NCI-H524 (cell line): ENCODE measurements around the gene OLA1.
A peak's percentile ranks its signal among the peaks of the same experiment; 100 is the strongest.

Source experiments
- DNase-seq, 2 experiments: peaks; one replicate each; lab custom pipeline; 2025; lab: John Stamatoyannopoulos, UW

OLA1 gene

DNA sequence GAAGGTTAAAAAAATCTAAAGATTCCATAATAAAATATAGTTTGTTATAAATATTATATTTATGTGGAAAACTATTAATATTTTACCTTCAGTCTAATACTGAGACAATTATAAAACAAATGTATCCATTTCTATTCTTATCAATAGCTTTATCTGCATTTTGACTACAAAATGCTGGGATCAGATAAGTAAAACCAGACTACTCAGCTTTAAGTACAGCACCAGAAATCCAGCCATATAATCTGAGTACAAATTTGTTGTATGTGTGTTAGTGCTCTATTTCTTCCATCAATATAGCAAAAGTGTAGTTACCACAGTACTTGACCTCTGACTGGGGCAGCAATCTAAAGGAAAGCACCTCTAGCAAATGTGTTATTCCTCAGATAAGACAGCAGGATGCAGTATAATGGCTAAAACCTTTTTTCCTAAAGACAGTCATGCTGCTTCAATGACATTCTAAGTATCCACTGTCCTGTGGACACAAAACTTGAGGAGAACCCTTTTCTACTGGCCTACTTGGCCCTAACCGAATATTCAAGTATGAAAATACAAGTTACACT lies 68.1 kb downstream of the OLA1 start:
- peak; percentile 2 to 16 for DNase-seq

DNA sequence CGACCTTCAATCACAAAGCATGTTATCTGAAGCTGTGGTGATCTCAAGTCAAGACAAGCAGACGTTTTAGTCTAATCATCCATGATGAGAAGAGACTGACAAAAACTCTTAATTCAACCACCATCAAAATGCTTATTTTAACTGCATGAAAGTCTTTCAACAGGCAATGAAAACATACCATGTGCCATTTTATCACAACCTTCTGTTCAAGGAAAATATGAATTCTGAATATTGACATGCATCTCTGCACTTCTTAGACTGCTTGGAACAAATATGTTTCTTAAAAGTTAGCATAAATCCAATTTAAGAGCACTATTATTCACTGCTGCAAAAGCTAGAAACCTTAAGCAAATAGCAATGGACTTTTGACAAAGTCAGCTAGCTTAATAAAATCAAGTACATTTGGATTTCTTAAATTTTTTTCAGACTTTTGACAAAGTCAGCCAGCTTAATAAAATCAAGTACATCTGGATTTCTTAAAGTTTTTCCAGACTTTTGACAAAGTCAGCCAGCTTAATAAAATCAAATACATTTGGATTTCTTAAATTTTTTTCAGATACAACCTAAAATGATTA lies 70.9 kb downstream of the OLA1 start:
- DNase-seq, result no peak

DNA sequence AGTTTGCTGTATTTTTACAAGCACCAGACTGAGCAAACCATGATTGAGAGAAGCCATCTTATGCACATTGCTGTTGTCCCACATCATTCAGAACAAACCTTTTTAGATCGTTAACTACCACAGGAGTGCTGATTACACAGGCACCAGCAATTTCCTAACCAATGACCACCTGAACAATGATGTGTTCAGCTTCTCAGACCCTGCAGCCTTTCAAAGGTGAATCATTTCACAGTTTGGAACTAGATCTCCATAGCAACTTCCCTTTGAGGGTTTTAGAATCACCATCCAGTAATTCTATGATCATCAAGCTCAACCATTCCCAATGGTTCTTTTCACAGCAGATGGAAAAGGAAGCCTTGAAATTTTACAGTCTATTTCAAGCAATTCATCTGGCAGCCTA lies 71.4 kb downstream of the OLA1 start:
- DNase-seq, result no peak

DNA sequence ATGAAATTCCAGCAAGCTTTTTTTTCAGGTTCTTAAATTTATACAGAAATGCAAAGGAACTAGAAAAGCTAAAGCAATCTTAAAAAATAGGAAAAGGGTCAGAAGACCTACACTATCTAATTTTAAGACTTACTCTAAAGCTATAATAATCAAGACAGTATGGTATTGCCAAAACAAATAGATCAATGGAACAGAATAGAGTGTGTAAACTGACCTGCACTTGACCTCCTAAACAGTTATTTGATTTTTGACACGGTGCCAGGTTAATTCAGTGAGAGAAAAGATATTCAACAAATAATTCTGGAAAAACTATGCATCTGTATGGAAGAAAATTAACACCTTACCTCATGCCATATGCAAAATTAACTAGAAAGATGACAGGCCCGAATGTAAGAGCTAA lies 73.6 kb downstream of the OLA1 start:
- no peak for DNase-seq

DNA sequence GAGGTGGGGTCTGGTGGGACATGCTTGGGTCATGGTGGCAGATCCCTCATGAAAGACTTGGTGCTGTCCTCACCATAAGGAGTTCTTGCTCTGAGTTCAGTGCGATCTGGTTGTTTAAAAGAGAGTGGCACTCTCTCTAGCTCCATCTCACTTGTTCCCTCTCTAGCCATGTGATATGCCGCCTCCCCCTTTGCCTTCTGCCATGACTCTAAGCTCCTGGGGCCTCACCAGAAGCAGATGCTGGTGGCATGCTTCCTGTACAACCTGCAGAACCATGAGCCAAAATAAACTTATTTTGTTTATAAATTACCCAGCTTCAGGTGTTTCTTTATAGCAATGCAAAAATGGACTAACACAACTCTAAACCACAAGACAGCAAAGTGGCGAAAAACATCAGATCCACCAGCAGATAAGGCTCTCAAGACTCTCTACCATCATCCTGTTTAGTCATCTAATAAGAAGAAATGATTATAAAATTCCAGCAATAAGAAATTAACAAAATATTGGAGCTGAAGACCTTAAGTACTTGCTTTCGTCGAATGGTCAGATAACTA lies 75.5 kb downstream of the OLA1 start:
- DNase-seq, result no peak

DNA sequence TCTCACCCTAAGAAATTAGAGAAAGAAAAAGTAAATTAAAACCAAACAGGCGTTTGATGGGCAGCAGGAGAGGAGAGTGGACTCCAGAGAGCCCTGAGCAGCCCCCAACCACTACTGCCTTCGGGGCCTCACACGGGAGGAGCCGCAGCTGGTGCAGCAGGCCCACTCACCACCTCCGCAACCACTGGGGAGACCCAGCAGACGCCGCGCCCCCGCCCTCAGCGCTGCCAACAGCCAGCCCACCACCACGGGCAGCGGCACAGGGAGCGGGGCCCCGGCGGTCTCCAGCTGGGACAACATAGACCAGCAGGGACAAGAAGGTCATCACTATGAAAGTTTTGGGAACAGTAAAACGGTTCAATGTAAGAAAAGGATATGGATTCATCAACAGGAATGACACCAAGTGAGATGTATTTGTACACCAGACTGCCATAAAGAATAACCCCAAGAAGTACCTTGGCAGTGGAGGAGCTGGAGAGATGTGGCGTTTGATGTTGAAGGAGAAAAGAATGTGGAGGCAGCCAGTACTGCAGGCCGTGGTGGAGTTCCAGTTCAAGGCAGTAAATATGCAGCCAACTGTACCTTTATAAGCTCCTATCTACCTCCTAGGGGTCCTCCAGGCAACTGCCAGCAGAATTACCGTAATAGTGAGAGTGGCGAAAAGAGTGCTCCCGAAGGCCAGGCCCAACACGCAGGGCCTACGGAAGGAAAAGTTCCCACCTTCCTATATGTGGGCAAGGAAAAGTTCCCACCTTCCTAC lies 76.5 kb downstream of the OLA1 start:
- DNase-seq, result no peak

DNA sequence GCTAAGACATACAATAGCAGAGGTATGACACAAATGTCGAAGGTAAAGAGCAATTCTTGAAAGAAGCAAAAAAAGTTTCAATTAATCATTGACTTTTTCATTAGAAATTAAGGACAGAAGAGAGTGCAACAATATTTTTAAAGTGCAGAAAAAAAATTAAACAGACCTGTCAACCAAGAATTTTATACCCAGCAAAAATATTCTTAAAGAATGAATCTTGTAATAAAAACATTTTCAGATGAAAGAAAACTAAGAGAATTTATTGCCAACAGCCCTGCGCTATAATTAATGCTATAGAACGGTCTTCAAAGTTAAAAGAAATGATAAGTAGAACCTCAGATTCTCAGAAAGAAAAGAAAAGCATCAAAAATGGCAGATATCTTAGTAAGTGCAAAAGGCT lies 79.0 kb downstream of the OLA1 start:
- DNase-seq, result no peak

DNA sequence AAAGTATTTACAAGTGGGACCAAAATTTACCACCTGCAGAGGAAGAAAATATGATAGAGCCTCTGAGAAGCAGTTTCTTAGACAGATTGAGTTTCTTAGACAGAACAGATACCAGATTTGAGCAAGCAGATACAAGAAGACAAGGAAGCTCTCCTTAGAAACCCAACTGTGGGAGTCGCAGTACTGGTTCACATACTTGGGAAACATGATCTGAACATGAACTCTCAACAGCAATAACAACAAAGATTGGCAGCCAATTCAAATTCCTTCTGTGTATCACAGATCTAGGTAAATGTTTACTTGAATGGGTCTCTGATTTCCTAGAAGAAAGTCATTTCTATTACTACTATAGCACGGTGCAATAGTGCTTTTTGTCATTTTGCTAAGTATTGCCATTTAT lies 82.1 kb downstream of the OLA1 start:
- DNase-seq, result no peak

DNA sequence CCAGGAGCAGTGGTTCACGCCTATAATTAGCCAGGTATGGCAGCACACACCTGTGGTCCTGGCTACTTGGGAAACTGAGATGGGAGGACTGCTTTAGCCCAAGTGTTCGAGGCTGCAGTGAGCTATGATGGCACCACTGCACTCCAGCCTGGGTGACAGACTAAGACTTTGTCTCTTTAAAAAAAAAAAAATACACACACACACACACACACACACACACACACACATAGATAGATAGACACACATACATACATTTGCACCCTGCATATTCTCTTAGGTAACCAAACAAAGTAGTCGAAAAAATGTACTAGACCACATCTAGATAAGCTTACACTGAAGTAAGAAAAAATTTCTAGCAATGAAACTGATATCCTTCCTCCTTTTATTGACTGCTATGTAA lies 86.8 kb downstream of the OLA1 start:
- no peak for DNase-seq

DNA sequence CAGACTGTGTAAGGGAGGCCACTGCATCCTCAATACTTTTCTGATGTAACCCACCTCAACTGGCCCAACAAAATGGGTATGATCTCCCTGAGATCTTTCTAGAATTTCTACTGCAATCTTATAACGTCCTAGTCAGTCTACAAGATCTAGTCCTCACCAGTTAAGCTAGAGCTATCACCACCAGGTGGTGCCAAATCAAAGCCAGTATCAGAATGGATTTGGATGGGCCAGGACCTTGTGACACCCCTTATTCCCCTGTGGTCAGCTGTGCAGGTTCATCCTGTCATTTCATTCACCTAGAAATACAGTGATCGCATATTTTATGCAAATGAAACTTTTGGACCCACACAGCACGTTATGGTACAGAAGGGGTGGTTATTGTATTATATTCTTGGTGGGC lies 90.3 kb downstream of the OLA1 start:
- peak; percentile 23 to 57 for DNase-seq

DNA sequence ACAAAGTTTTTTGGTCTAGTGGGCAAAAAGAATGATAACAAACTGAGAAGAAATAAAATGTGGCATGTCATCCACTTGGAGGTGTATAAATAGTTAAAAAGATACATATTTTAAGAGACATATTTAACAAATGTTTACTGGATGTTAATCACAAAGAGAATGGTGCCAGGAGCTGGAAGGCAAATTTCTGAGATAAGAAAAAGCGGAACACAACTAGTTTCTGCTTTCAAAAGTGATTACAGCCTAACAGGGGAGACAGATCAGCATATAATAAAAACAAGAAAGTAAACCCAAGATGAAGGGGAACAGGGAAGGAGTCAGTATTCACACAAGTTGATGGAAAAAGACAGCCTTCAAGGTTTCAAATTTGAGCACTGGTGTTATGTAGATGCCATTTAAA lies 91.3 kb downstream of the OLA1 start:
- DNase-seq, result no peak

DNA sequence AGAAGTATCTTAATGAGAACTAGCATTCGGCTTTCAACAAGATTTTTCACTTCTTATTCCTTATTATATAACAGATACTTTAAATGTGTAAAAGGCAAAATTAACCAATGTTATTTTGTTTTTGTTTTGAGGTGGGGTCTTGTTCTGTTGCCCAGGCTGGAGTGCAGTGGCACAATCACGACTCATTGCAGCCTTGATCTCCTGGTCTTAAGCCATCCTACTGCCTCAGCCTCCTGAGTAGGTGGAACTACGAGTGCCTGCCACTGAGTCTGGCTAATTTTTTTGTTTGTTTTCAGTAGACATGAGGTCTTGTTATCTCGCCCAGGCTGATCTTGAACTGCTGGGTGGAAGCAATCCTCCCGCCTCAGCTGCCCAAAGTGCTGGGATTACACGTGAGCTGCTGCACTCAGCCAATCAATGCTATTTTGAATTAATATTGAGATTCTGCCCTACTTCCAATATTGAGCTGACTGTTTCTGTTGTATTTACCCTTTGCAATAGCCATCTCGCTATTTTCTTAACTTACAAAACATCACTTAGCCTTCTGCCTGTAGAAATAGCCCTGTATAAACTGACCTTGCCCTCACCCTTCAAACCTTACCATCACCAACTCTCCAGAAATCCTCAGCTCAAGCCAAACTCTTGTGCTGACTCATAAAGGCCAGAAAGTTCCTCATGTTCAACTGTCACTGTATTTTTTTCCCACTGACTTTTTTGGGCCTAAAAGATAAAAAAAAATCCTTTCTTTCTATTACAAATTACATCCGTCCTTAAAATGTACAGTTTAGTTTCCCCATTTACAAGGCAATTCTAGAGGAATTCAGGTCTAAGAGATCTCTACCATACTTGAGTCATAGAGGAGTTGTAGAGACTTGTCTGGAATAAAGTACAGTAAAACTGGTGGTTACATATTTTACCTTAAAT lies 94.3 kb downstream of the OLA1 start:
- no peak for DNase-seq

DNA sequence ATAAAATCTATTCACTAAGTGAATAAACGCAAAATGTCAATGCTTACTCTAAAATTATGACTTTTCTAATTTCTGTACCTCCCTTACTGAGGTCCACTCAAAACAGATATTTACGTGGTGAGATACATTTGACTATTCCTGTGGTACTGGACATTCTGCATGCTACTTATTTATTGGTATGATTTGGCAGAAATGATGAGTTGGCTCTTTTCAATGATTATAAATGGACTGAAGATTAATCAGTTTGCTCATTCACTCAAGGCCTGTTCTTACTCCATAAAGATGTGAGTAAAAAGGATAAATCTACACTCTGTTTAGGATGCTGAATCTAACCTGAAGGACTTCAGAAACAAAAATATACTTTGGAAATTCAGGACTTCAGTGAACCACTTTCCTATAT lies 98.8 kb downstream of the OLA1 start:
- DNase-seq, result no peak

DNA sequence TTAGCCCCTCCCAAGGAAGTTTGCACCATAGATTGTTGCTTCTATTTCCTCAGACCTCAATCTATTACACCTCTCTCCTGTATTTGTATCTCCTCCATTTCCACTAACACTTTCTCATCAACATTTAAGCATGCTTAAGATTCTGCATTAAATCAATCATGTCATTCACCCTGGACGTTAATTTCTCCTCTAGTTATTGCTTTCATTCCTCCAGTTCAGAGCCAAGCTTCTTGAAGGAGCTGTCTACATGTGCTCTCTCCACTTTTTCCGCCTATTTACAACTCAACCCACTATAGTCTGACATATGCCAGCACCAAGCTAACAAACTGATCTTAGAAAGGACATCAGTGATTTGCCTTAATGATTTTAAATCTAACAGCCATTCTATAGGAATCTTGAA lies 99.5 kb downstream of the OLA1 start:
- no peak for DNase-seq

DNA sequence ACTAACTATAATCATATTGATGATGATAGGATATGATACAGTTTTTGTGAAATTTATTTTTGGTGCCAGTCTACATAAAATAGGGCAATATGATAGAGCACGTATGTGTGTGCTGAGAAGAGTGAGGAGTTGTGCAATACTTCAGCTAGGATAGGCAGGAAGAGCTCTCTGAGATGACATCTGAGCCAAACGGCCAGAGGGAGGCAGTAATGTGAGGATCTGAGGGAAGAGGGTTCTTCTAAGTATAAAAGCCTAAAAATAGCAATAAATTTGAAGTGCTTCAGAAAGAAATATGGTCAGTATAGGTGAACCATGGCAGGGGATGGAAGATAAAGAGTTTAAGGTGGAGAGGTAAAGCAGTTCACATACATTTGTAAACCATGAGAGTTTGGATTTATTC lies 102.5 kb downstream of the OLA1 start:
- no peak for DNase-seq

DNA sequence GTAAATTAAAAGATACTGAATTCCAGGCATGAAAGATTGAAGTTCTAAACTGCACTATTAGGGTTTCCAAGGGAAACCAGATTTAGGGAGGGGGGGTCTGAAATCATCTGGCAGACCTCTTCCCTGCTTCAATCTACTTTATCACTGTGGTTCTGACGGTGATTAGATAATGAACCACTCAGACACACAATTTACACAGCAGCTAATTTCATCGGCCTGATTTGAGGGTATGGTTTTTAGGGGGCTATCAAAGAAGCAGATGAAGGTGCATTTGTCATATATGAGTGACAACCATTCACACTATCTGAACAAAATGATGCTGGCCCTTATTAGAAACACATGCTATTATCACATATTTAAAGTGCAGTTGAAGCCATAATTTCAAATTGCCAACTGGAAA lies 106.0 kb downstream of the OLA1 start:
- DNase-seq, result no peak

DNA sequence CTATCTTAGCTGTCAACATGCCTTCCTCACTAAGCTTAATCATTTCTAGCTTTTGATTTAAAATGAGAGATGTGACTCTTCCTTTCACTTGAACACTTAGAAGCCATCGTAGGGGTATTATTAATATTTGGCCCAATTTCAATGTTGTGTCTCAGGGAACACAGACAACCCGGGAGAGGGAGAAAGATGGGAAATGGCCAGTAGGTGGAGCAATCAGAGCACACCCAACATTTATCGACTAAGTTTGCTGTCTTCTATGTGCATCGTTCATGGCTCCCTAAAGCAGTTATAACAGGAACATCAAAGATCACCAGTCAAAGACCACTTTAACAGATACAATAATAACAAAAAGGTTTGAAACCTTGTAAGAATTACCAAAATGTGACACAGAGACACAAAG lies 110.2 kb downstream of the OLA1 start:
- peak in 1 of 2 experiments; percentile 6 for DNase-seq

DNA sequence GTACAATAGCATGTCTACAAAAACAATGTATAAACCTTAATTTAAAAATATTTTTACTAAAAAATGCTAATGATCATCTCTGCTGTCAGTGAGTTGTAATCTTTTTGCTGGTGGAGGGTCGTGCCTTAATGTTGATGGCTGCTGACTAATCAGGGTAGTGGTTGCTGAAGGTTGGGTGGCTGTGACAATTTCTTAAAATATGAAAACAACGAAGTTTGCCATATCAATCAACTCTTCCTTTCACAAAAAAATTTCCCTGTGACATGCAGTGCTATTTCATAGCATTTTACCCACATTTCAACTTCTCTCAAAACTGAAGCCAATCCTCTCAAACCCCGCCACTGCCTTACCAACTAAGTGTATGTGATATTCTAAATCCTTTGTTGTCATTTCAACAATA lies 112.4 kb downstream of the OLA1 start:
- DNase-seq, result no peak

DNA sequence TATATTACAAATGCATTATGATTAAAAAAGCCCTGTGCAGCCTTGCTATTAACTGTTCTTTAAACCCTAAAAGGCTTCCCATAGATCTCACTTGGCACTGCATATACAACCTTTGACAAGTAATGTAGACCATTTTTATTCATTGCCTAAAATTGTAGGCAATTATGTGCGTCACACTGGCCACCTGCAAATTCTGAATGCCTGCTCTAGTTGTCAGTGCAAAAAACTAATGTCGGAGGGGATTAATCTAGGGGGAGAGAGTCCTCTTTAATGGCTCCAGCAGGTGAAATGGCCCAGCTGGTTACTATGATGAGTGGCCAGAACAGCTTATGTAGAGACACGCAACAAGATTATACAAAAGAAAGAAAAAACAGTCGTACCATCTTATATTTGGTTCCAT lies 123.2 kb downstream of the OLA1 start:
- peak; percentile 15 to 78 for DNase-seq

DNA sequence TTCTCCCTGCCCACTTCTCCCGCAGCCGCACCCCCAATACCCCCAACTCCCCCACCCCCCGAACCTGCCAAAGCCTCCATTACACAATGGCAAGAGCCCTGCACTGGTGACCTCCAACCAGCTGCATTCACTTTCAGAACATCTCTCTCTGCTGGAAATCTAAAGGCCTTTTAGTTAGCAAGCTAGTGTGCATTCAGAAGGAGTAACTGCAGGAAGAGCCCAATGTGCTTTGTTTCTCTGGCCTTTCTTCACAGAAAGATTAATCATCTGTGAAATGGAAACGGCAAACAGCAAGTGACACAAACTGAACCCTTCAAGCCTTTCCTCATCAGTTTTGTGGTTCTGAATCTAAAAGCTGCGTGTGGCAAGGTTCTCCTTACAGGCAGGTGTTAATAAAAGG lies 124.2 kb downstream of the OLA1 start:
- no peak for DNase-seq

DNA sequence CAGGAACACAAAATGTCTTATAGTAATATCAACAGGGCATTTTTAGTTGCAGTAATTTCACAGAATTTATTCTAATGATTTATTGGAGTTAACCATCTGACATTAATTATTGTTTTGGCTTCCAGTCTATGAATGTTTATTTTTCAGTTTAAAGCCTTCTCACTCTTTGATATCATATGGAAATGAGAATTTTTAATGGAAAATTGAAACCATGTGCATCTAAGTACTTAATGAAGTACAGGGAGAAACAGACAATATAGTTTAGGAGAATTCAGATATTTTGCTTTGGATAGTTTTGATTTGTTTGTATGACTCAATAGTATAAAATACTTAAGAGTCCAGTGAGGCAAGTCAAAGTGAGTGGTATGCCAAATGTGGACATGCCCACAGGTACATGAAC lies 126.1 kb downstream of the OLA1 start:
- DNase-seq, result no peak

DNA sequence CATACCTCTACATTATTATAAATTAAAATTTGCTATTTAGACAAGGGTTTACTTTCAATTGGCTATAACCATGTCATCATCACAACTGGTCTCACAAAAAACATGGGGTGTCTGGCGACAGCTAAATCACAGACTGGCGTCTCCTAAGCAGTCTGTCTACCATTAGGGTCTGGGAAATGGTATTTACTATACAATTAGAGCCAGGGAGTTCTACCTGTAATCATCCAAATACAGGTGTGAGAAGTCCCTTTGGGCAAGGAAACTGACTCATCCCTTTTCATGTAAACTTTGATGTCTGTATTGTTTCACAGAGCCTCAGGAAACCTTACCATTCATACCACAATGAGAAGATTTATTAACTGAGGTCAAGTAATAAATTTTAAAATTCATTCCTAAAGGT lies 126.7 kb downstream of the OLA1 start:
- DNase-seq, result no peak
